RCC 7860 (cell line): Measurements from ENCODE around the gene WASF2.

Experiments used
- DNase-seq: peaks from one replicate; pipeline ENCODE4 v3.0.0-alpha.2; 2015; ENCODE audit warnings: low spot score
- FAIRE-seq: peaks from 2 replicates; lab custom pipeline; 2012; peaks lifted over from hg19 to GRCh38; lab: Jason Lieb, UNC

The WASF2 gene

GRCh38 chr1:27381969-27382762, 107.8 kb downstream of the WASF2 start:
- DNase-seq (no peak), FAIRE-seq (no peak)

- no peak for FAIRE-seq
- DNase-seq, result no peak
These were observed 108.9 kb downstream of the WASF2 start for GRCh38 chr1:27380766-27381733.

DNA sequence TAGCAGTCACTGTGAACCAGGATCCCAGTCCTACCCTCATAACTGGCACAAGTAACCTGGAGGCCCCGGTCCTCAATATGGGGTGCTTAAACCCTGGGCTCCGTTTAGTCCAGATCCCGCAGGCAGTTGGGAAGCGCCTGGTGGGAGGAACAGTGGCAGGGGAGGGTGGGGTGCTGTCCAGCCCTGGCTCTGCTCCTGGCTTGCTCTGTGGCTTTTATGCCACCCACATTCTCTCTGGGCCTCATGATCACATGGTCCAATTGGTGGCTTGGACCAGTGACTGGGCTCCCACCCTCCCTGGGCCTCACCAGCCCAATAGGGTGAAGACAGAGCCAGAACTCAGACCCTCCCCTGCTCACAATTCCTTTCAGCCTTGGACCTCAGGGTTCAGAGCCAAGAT, 109.7 kb downstream of the WASF2 start:
- DNase-seq, result no peak

DNA sequence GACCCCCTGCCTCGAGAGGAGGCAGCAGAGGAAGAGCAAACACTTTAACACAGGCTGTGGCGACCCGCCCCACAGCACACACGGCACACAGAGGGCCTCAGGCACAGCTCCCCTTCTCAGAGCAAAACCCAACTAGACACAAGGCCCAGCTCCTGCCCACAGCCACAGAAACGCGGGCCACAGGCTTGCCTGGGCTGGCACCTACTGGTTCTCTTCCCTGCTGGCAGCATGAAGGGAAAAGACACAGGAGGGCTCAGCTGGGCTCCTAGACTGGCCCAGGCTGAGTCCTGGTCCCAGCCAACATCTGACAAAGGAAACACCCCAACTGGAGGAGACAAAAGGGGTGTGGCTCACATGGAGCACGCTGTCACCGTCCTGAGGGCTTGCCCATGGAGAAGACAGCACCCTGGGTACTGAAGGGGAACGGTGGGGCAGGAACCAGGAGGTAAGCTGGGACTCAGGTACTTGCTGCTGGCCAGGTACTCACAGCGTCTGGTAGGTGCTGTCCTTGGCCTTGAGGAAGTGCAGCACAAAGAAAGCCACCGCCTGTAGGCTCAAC, 110.3 kb downstream of the WASF2 start:
- DNase-seq (no peak), FAIRE-seq (no peak)

More for the DNA sequence above, 109.7 kb downstream of the WASF2 start:
- no peak for FAIRE-seq

- FAIRE-seq (no peak), DNase-seq (no peak)
These were observed 112.0 kb downstream of the WASF2 start for GRCh38 chr1:27377760-27378495.

DNA sequence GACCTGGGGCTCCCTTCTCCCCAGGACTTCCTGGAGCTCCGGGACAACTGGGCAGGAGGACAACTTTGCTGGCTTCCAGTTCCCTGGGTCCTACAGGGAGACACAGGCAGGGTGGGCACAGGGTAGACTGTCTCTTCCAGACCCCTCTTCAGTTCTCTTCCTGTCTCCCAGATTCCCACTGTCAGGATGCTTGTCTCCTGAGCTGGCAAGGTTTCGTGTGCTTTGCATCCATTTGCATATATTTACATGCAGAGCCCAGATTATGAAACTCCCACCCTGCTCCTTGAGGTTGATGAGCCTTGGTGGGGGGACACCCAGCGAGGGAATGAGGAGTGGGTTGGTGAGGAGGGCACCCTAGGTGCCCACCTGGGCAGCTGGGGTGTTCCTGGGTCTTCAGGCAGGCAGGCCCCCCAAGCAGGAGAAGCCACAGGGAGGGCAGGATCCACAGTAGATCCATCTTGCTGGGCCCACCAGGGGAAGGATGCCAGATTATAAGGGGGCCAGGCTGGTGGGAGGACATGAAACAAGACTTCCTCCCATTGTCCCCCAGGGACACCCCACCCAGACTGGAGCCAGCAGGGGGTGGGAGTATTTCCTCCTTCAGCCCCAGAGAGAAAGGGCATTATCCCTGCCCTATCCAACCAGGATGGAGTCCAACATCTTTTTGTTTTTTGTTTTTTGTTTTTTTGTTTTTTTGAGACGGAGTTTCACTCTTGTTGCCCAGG, 115.4 kb downstream of the WASF2 start, which contains the start of gene FCN3:
Gene FCN3 (minus strand): TSS at position 463 of the 725 bp plus-strand sequence. CDS start 6 bp downstream, at position 457.
- FAIRE-seq, result no peak
- DNase-seq, result no peak

GRCh38 chr1:27372808-27373690, 116.9 kb downstream of the WASF2 start:
- peak; percentile 31 for DNase-seq
- FAIRE-seq, result no peak

- peak; percentile 72 for FAIRE-seq
- DNase-seq, result peak; percentile 82
These were observed 117.8 kb downstream of the WASF2 start for GRCh38 chr1:27372022-27372807.

GRCh38 chr1:27368869-27369582, 120.9 kb downstream of the WASF2 start:
- DNase-seq (no peak), FAIRE-seq (no peak)

DNA sequence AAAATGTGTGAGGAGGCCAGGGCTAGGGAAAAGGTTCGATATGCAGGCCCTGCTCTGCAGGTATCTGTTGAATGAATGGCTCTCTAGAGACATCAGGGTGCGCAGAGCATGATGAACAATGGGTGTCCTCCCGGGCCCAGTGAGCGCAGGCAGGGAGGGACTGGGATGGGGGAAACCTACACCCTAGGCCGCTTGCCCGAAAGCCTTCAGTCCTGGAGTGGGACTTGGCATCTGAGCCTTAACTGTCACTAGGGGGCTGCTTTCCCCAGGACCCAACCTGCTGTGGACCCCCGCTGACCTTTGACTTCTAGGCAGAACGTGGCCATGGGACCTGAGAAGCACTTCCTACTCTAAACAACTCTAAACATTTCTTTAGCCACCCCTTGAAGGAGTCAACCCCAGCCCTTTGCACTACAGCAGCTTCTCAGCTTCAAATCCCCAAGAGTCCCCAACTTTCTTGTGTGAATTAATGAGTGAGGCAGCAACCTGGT, 122.8 kb downstream of the WASF2 start:
- FAIRE-seq (no peak), DNase-seq (no peak)

DNA sequence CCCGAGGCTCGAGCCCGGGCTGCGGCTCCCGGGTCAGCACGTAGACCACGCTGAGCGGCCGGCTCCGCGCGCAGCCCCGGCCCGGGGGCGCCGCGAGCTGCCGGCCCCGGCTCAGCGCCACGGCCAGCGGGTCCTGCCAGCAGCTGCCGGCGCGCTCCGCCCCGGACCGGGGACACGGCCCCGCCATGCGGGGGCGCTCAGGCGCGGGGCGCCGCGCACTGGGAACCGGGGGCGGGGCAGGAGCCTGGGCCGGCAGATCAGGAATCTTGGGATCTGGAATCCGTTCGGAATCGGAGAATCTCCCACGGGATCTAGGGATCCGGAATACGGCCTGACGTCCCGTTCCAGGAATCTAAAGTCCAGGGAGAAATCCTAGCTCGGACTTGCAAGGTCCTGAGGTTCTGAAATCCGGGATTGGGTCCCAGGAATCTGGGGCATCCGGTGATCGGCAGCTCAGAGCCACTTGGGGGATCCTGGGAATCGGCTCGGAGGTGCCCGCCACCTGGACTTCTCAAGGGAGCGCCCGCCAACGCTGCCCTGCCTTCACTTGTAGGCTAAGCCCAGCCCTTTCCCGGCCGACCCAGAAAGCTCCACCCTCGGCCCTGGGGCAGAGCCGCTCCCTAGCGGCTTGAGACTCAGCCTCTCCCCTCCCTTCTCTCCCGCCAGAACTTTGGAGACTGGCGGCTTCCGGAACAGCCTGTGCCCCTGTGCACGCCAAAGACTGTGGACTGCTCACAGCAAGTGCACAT, 123.4 kb downstream of the WASF2 start, which contains the start of gene MAP3K6:
Gene MAP3K6 (minus strand): TSS at position 551 of the 749 bp plus-strand sequence. CDS start 364 bp downstream, at position 187.
- peak; percentile 65 for DNase-seq
- FAIRE-seq, result no peak

DNA sequence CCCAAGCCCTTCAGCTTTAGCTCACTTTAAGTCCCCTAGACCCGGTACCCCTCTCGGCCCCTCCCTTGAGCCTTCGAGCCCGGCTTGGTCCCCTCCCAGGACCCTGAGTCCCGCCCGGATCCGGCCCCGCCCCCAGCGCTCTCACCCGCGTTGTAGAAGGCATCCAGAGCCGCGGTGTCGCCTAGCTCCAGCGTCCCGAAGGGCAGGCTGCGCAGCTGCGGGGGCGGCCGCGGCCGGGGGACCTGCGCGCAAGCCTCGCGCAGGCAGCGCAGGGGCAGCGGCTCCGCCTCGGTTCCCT, 123.9 kb downstream of the WASF2 start:
- peak; percentile 63 for DNase-seq
- no peak for FAIRE-seq

GRCh38 chr1:27365372-27366112, 124.4 kb downstream of the WASF2 start:
- DNase-seq (peak; percentile 71), FAIRE-seq (peak; percentile 36)

GRCh38 chr1:27364696-27365371, 125.1 kb downstream of the WASF2 start:
- no peak for DNase-seq
- no peak for FAIRE-seq
